DND-41 (cell line): ENCODE results near the gene DIPK1C.

ENCODE experiments used
- CTCF ChIP-seq: IDR thresholded peaks from 2 replicates; pipeline ENCODE4 v1.5.1; 2012; ENCODE audit warnings: borderline replicate concordance, low read length, moderate library complexity, mild to moderate bottlenecking; ENCODE audit not compliant: poor library complexity, severe bottlenecking; ENCODE audit errors: extremely low read depth
- EZH2 ChIP-seq: IDR thresholded peaks from 3 replicates; pipeline ENCODE4 v1.6.1; 2012; ENCODE audit warnings: borderline replicate concordance, low read depth, mild to moderate bottlenecking, moderate library complexity, low read length, inconsistent platforms; ENCODE audit not compliant: severe bottlenecking

GRCh38 chr18:74473976-74474640 is 17.0 kb upstream of the DIPK1C start:
- TF ChIP-seq CTCF (no peak), EZH2 (no peak)
